ENCODE measurements around the gene GPS1.
A peak's percentile ranks its signal among the peaks of the same experiment; 100 is the strongest.

GPS1 gene

DNA sequence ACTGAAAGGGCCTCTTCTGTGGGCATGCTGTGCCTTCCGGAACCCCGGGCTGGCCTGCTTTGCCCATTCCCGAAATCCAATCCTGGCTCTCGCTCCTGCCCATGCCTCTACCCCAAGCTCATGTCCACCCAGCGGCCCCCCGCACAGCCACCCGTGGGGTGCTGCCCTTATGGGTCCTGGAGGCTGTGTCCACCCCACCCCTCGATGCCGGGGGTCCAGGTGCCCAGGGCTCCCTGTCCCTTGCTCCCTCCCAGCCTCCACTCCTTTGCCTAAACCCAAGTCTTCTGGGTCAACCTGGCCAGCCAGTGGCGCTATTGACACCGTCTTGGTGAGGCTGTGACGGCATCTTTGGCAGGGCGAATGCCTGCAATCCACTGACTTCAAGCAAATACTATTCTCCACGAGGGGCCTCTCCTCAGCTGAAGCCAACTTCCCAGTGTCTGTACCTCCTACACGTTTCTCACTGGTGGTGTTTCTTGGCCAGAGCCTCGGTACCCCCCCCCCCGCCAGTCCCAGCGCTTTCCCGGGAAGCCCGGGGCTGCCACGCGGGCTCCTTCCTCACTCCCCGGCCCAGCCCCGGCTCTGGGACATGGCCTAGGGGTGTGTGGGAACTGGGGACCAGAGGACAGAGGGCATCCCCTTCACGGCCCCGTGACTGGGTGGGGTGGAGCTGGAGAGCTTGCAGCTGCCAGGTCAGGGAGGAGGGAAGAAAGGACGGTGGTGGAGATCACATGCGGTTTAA is 26.1 kb downstream of the GPS1 start:
- TF ChIP-seq JUND (IDR thresholded peaks at IDR 0.05; ENCODE audit: low read depth): no peak
- DNase-seq (ENCODE audit: low read depth in 1 of 2, low spot score in 1 of 2): peak in 1 of 2 experiments; percentile 48
- in situ Hi-C loops (cut with HindIII; ENCODE audit: low pct_unique_long_range_greater_than_20kb, low sequenced_read_pairs): no loop called here

DNA sequence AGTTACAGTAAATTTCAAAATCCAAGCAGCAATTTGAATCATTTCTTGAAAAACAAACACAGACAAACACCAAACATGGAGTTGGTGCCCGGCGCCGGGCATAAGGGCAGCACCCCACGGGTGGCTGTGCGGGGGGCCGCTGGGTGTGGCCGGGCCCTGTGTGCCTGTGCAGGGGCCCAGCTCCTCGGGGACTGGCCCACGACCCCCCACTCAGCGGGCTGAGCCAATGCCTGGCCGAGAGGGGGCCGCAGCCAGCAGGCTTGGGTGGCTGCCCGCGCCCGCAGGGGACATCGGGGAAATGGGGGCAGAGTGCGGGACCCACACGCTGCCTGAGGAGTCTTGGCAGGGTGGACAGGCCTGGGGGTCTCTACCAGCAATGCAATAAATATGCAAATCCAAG is 26.7 kb downstream of the GPS1 start:
- DNase-seq (ENCODE audit: low read depth in 1 of 2, low spot score in 1 of 2): no peak
- in situ Hi-C loops (cut with HindIII; ENCODE audit: low pct_unique_long_range_greater_than_20kb, low sequenced_read_pairs): no loop called here
- no peak for TF ChIP-seq JUND (IDR thresholded peaks at IDR 0.05; ENCODE audit: low read depth)

DNA sequence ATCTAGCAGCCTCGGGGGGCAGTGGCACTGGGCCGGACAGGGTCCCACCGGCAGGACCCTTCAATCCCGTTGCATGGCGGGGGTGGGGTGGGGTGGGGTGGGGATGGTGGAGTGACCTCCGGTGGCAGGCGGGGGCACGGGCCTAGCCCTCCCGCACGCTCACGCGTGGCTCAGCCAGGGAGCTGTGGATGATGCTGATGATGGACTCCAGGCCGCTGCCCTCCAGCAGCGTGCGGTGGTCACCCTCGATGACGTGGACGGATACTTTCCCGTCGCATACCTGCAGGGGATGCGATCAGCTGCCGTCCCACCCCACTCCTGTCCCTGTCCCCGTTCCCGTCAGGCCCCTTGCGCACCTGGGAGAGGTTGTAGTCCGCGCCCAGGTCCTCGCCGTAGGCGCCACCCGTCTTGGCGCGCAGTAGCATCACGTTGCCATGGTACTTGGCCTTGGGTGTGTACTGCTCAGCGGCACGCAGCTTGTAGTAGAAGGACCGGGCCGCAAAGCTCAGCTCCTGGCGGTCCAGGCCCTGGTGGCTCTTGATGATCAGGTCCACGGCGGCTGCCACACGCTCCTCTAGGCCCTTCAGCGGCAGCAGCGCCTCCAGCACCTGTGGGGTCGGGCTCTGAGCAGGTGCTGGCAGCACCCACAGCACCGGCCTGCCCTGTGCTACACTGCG is 27.4 kb downstream of the GPS1 start:
- no peak for DNase-seq (ENCODE audit: low read depth in 1 of 2, low spot score in 1 of 2)
- in situ Hi-C loops (cut with HindIII; ENCODE audit: low pct_unique_long_range_greater_than_20kb, low sequenced_read_pairs): no loop called here

GRCh38 chr17:82080048-82080788 is 28.5 kb downstream of the GPS1 start:
- no peak for TF ChIP-seq JUND (IDR thresholded peaks at IDR 0.05; ENCODE audit: low read depth)
- DNase-seq (ENCODE audit: low read depth in 1 of 2, low spot score in 1 of 2): no peak
- in situ Hi-C loops (cut with HindIII; ENCODE audit: low pct_unique_long_range_greater_than_20kb, low sequenced_read_pairs): no loop called here

More for the DNA sequence above, 27.4 kb downstream of the GPS1 start:
- no peak for TF ChIP-seq JUND (IDR thresholded peaks at IDR 0.05; ENCODE audit: low read depth)

DNA sequence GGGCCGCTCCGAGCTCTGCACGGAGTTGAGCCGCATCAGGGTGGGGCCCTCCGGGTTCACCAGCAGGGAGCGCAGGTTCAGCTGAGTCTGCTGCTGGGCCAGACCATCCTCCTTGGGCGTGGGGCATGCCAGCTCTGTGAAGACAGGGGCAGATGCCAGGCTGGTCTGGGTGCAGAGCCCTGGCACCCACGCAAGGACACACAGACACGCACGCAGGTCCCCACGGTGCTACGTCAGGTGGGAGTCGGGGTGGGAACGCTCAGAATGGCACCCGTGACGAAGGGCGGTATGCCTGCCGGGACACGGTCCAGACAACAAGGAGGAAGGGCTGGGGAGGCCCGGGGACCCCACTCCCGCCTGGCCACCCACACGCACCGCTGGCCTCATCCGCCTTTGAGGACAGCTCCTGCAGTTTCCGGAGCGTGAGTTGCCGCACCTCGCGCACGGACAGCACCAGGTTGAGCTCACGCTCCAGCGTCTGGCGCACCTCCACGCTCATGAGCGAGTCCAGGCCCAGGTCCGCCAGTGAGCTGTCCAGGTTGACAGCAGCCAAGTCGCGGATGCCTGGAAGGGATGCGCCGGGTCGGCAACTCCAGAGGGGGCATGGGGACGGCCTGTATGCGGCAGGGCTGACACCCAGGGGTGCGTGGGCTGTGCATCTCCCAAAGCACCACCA is 29.2 kb downstream of the GPS1 start:
- TF ChIP-seq JUND (IDR thresholded peaks at IDR 0.05; ENCODE audit: low read depth): no peak
- DNase-seq (ENCODE audit: low read depth in 1 of 2, low spot score in 1 of 2): no peak
- in situ Hi-C loops (cut with HindIII; ENCODE audit: low pct_unique_long_range_greater_than_20kb, low sequenced_read_pairs): no loop called here

DNA sequence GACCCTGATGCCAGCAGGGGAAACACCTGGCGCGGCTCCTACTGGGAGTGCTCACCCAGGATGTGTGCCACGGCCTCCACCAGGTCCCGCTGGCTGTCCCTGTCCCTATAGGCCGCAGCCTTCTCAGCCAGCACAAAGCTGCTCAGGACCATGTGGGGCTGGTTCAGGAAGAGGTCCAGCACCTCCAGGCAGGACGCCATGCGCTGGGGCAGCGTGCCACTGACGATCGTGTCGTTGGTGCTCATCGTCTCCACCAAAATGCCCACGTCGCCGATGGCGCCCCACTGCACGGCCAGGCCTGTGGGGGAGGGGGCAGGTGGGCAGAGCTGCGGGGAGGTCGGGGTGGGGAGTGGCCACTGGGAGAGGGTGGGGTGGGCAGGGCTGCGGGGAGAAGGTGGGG is 29.8 kb downstream of the GPS1 start:
- DNase-seq (ENCODE audit: low read depth in 1 of 2, low spot score in 1 of 2): no peak
- TF ChIP-seq JUND (IDR thresholded peaks at IDR 0.05; ENCODE audit: low read depth): no peak
- in situ Hi-C loops (cut with HindIII; ENCODE audit: low pct_unique_long_range_greater_than_20kb, low sequenced_read_pairs): no loop called here

DNA sequence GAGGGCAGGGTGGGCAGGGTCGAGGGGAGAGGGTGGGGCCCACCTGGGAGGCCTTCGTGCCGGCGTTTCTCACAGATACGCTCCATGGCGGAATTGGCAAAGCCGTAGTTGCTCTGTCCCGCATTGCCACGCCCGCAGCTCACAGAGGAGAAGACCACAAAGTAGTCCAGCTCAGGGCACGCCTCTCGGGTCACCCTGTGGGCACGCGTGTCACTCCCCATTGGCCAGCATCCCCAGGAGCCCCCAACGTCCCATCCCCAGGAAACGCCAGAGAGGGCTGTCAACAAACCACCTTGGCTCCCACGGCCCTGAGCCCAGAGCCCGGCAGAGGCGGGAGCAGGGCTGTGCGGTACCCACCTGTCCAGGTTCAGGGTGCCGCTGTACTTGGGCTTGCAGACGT is 30.3 kb downstream of the GPS1 start:
- in situ Hi-C loops (cut with HindIII; ENCODE audit: low pct_unique_long_range_greater_than_20kb, low sequenced_read_pairs): no loop called here
- DNase-seq (ENCODE audit: low read depth in 1 of 2, low spot score in 1 of 2): no peak
- no peak for TF ChIP-seq JUND (IDR thresholded peaks at IDR 0.05; ENCODE audit: low read depth)

DNA sequence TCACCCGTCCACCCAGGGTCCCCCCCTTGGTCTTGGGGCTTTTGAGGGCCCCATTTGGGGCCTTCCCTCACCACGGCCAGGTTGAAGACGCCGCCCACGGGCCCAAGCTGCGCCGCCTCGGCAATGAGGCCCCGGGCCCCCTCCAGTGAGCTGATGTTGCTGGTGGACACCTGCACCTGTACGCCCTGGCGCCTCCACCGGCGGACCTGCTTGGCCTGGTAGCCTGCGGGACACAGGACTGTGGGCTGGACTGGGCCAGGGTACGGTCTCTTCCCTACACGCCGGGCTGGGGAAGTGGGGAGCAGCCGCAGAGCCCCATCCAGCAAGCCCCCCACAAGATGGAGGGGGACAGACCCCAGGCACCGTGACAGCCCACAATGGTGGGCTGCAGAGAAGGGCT is 30.8 kb downstream of the GPS1 start:
- in situ Hi-C loops (cut with HindIII; ENCODE audit: low pct_unique_long_range_greater_than_20kb, low sequenced_read_pairs): no loop called here
- no peak for TF ChIP-seq JUND (IDR thresholded peaks at IDR 0.05; ENCODE audit: low read depth)
- DNase-seq (ENCODE audit: low read depth in 1 of 2, low spot score in 1 of 2): no peak

DNA sequence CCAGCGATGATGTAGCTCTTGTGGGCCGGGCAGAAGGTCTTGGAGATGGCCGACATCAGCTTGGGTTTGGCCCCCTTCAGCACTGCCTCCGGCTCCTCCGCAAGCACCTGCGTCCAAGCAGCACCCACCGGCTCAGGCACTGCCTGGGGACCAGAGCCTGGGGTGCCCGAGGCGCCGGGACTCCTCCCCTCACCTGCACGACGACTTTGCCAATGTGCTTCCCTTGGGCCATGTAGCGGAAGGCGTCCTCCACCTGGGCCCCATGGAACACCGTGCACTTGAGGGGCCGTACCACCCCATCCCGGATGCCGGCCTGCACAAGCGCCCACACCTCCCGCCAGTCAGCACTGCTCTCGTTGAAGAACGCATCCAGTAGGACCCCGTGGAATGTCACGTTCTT is 31.3 kb downstream of the GPS1 start:
- no peak for DNase-seq (ENCODE audit: low read depth in 1 of 2, low spot score in 1 of 2)
- TF ChIP-seq JUND (IDR thresholded peaks at IDR 0.05; ENCODE audit: low read depth): no peak
- in situ Hi-C loops (cut with HindIII; ENCODE audit: low pct_unique_long_range_greater_than_20kb, low sequenced_read_pairs): no loop called here

DNA sequence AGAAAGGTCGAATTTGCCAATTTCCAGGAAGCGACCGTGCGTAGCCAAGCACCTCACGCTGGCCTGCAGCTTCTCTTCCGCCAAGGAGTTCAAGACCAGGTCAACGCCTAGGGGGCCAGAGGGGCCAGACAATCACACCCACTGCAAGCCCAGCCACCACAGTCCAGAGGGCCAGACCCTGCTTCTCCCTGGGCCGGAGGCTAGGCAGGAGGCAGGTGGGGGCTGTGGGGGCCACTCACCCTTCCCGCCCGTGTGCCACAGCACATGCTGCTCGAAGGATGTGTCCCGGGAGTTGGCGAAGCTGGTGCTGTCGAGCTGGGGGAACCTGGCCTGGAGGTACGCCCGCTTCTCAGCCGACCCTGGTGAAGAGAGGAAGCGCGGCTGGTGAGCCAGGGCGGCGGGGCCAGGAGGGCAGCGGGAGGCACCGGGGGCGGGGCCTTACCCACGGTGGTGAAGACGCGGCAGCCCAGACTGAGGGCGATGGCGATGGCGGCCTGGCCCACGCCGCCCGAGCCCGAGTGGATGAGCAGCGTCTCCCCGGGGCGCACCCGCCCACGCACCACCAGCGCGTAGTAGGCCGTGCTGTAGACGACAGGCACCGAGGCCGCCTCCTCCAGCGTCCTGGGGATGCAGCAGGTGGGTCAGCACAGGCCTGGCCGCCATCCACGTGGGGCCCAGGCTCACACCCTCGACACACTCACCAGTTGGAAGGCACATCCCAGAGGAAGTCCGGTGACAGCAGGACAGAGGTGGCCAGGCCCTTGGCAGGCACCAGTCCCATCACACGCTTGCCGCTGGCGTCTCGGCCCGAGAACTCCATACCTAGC is 32.0 kb downstream of the GPS1 start:
- in situ Hi-C loops (cut with HindIII; ENCODE audit: low pct_unique_long_range_greater_than_20kb, low sequenced_read_pairs): no loop called here
- DNase-seq (ENCODE audit: low read depth in 1 of 2, low spot score in 1 of 2): no peak
- no peak for TF ChIP-seq JUND (IDR thresholded peaks at IDR 0.05; ENCODE audit: low read depth)

GRCh38 chr17:82084373-82085030 is 32.8 kb downstream of the GPS1 start:
- in situ Hi-C loops (cut with HindIII; ENCODE audit: low pct_unique_long_range_greater_than_20kb, low sequenced_read_pairs): no loop called here
- no peak for TF ChIP-seq JUND (IDR thresholded peaks at IDR 0.05; ENCODE audit: low read depth)
- no peak for DNase-seq (ENCODE audit: low read depth in 1 of 2, low spot score in 1 of 2)
